ENCODE results near the gene RYR3.

- no peak for TF ChIP-seq CTCF (conservative IDR thresholded peaks at IDR 0.05 in 1 of 2, IDR thresholded peaks at IDR 0.05 in 1 of 2; ENCODE audit: extremely low read depth in 1 of 2, insufficient read depth in 1 of 2, low read depth in 1 of 2, low read length in 2 of 2)
- TF ChIP-seq EZH2 (IDR thresholded peaks at IDR 0.05; ENCODE audit: borderline replicate concordance, low read length), result no peak
Observed at GRCh38 chr15:33561407-33561806, 250.6 kb downstream of the RYR3 start.
